HepG2 (cell line): ENCODE measurements around the gene PCBP2. TPM values are rescaled to one million over a fixed set of nuclear protein-coding genes. Genes with fewer than 3 reads are reported as not detected.

Source experiments
- ARNT ChIP-seq: fragments of 450-650 bp; IDR thresholded peaks from 2 replicates; pipeline ENCODE4 v1.6.1; 2017
- FOXA3 ChIP-seq: IDR thresholded peaks from 2 replicates; pipeline ENCODE4 v1.6.1; 2016; ENCODE audit warnings: missing genetic modification reagents, missing compliant biosample characterization
- GABPA ChIP-seq, 2 experiments: IDR thresholded peaks; 2 replicates each; pipeline ENCODE4 v1.6.1; 2011 to 2016; ENCODE audit warnings: low read depth in 2 of 2, low read length in 1 of 2, missing biosample characterization in 1 of 2, missing genetic modification characterization in 1 of 2
- ISX ChIP-seq: sonication (generic); formaldehyde crosslinking; conservative IDR thresholded peaks from 2 replicates; pipeline ENCODE4 v1.5.0; 2020; ENCODE audit warnings: missing genetic modification reagents
- JARID2 ChIP-seq: sonication (generic); formaldehyde crosslinking; IDR thresholded peaks from 2 replicates; pipeline ENCODE4 v1.8.1; 2023; ENCODE audit warnings: missing genetic modification reagents, inconsistent platforms; ENCODE audit not compliant: insufficient replicate concordance
- KDM1A ChIP-seq: IDR thresholded peaks from 2 replicates; pipeline ENCODE4 v1.6.1; 2016; ENCODE audit warnings: missing compliant biosample characterization
- KDM3A ChIP-seq: IDR thresholded peaks from 2 replicates; pipeline ENCODE4 v1.6.1; 2018; ENCODE audit warnings: low read depth, missing compliant biosample characterization
- KDM4B ChIP-seq: sonication (generic); formaldehyde crosslinking; IDR thresholded peaks from 2 replicates; pipeline ENCODE4 v1.4.0; 2020; ENCODE audit warnings: missing genetic modification reagents
- MIXL1 ChIP-seq: IDR thresholded peaks from 2 replicates; pipeline ENCODE4 v1.6.1; 2016
- NFATC3 ChIP-seq: sonication (generic); formaldehyde crosslinking; IDR thresholded peaks from 2 replicates; pipeline ENCODE4 v1.5.1; 2020; ENCODE audit warnings: mild to moderate bottlenecking, missing genetic modification reagents
- PPARG ChIP-seq: conservative IDR thresholded peaks from 2 replicates; pipeline ENCODE4 v1.6.1; 2016; ENCODE audit warnings: missing biosample characterization, missing genetic modification reagents
- SMAD1 ChIP-seq: sonication (generic); formaldehyde crosslinking; IDR thresholded peaks from 2 replicates; pipeline ENCODE4 v1.4.0; 2020; ENCODE audit warnings: missing genetic modification reagents, low read depth, mild to moderate bottlenecking, borderline replicate concordance
- SOX13 ChIP-seq, 3 experiments: fragments of 450-650 bp in 1 of 3; sonication (generic) in 1 of 3; formaldehyde crosslinking in 1 of 3; IDR thresholded peaks in 2 of 3; conservative IDR thresholded peaks in 1 of 3; 2 replicates each; pipeline versions ENCODE4 v1.5.0 to v1.6.1; 2016 to 2020; ENCODE audit warnings: antibody characterized with exemption in 1 of 3, mild to moderate bottlenecking in 1 of 3, missing compliant biosample characterization in 1 of 3, missing genetic modification reagents in 1 of 3, moderate library complexity in 1 of 3
- TBL1XR1 ChIP-seq: fragments of 150-350 bp; IDR thresholded peaks from 2 replicates; pipeline ENCODE4 v1.6.1; 2014; ENCODE audit warnings: borderline replicate concordance, low read length; ENCODE audit not compliant: partially characterized antibody
- TP53 ChIP-seq: sonication (generic); formaldehyde crosslinking; conservative IDR thresholded peaks from 2 replicates; pipeline ENCODE4 v1.4.0; 2020; ENCODE audit warnings: missing genetic modification reagents
- ZFP37 ChIP-seq: sonication (generic); formaldehyde crosslinking; IDR thresholded peaks from 2 replicates; pipeline ENCODE4 v1.4.0; 2020; ENCODE audit warnings: missing genetic modification reagents, borderline replicate concordance
- ZNF121 ChIP-seq: sonication (generic); formaldehyde crosslinking; IDR thresholded peaks from 2 replicates; pipeline ENCODE4 v1.5.0; 2020; ENCODE audit warnings: mild to moderate bottlenecking, missing genetic modification reagents
- ZNF850 ChIP-seq: sonication (generic); formaldehyde crosslinking; conservative IDR thresholded peaks from 2 replicates; pipeline ENCODE4 v1.9.0; 2021; ENCODE audit warnings: mild to moderate bottlenecking, missing genetic modification reagents
- ZNF891 ChIP-seq: sonication (generic); formaldehyde crosslinking; IDR thresholded peaks from 2 replicates; pipeline ENCODE4 v1.5.0; 2020; ENCODE audit warnings: mild to moderate bottlenecking, missing genetic modification reagents
- polyA plus RNA-seq, 8 experiments: library from polyadenylated mRNA; depleted of rRNA in 3 of 8; stranded (reverse) in 7 of 8; unstranded in 1 of 8; fragments of >200 nt; fragmentation: Illumina TruSeq in 4 of 8; extraction: Trizol in 4 of 8; gene quantifications; 2 replicates each; pipeline versions ENCODE4 v1.2.1 to v1.2.3, GENCODE V29; 2011 to 2016; ENCODE audit warnings: low read depth in 4 of 8, missing spikeins in 1 of 8, mixed read lengths in 1 of 8; ENCODE audit not compliant: insufficient read depth in 1 of 8
- total RNA-seq, 5 experiments: library from RNA; depleted of rRNA; stranded (reverse); fragments of >200 nt; fragmentation: Illumina TruSeq; extraction: Trizol; gene quantifications; 2 replicates each; pipeline ENCODE4 v1.2.3, GENCODE V29; 2016; ENCODE audit warnings: low read depth in 1 of 5
- TF ChIP-seq, protein P1 (sequence below): sonication (generic); formaldehyde crosslinking; IDR thresholded peaks from 2 replicates; pipeline ENCODE4 v1.8.1; 2023; ENCODE audit warnings: mild to moderate bottlenecking, moderate library complexity, missing genetic modification reagents
- TF ChIP-seq, protein P2 (sequence below): sonication (generic); formaldehyde crosslinking; IDR thresholded peaks from 2 replicates; pipeline ENCODE4 v1.4.0; 2020; ENCODE audit warnings: missing genetic modification reagents, mild to moderate bottlenecking, borderline replicate concordance
- TF ChIP-seq, protein P3 (sequence below): sonication (generic); formaldehyde crosslinking; IDR thresholded peaks from 2 replicates; pipeline ENCODE4 v1.4.0; 2020; ENCODE audit warnings: mild to moderate bottlenecking, missing genetic modification reagents, borderline replicate concordance

Gene PCBP2
- total and polyA plus RNA-seq, 2 of the 13 experiments (the other 11 are each of a cell fraction or from before 2014, with no cell fraction given): 154 to 345 TPM

DNA sequence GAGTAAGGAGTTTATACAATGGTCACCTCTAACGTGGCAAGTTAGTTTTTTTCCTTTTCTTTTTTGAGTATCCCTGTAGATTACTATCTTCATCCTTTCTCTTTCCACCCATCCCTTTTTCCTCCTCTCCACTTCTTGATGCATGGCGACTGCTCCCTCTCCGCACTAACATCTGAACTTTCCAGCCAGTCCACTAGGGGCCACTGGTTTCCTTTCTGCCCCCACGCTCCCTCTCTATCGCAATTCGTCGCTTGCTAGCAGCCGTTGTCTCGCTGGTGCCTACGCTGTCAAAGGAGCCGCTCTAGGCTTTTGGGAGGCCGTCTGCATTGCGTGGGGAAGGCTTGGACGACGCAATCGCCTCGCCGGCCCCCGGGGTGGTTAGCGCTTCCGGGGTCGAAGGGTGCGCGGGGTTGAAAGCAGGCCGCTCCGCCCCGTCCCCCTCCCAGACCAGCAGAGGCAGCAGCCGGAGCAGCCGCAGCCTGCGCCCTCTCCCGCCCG lies at the start of gene PCBP2 (continued):
- TF ChIP-seq GABPA (IDR thresholded peaks at IDR 0.05; ENCODE audit: low read depth, low read length) (peak; percentile 88), GABPA (CRISPR knock-in tag; IDR thresholded peaks at IDR 0.05; ENCODE audit: low read depth) (peak; percentile 94), KDM4B (CRISPR knock-in tag) (peak; percentile 96), TBL1XR1 (peak; percentile 71), KDM1A (CRISPR knock-in tag) (no peak), MIXL1 (CRISPR knock-in tag) (peak; percentile 59; the same call in 1 of the 2 replicates), KDM3A (peak; percentile 78; the same call in 1 of the 2 replicates), PPARG (CRISPR knock-in tag) (peak; percentile 49), JARID2 (CRISPR knock-in tag) (no peak), ZNF850 (CRISPR knock-in tag) (no peak), SOX13 (IDR thresholded peaks at IDR 0.05) (no peak), SOX13 (CRISPR knock-in tag; conservative IDR thresholded peaks at IDR 0.05 in 1 of 2, IDR thresholded peaks at IDR 0.05 in 1 of 2) (peak in 1 of 2 experiments; percentile 56; a peak in 2 of 4 replicates), TP53 (CRISPR knock-in tag) (0 out of 2 replicates have a peak, but pooled peaks have one; percentile 59), SMAD1 (CRISPR knock-in tag) (no peak), FOXA3 (CRISPR knock-in tag) (peak; percentile 79), ISX (CRISPR knock-in tag) (no peak), ZNF121 (no peak), NFATC3 (0 out of 2 replicates have a peak, but pooled peaks have one; percentile 54), ZFP37 (0 out of 2 replicates have a peak, but pooled peaks have one; percentile 52), ARNT (no peak), ZNF891 (no peak)
- TF ChIP-seq, protein P1, sequence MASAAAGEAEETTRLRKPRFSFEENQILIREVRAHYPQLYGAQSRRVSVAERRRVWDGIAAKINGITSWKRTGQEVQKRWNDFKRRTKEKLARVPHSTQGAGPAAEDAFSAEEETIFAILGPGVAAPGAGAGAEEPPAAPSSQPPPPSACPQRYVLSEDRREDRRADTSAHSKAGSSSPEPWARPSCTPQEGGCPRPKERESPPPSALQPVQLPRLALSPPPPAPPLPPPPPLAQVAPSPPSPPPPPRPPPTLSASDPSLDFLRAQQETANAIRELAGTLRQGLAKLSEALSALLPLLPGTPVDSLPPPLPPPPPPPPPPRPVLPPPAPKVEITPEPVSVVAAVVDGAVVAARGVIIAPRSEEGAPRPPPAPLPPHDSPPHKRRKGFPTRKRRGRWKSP: peak; percentile 80
- TF ChIP-seq, protein P2, sequence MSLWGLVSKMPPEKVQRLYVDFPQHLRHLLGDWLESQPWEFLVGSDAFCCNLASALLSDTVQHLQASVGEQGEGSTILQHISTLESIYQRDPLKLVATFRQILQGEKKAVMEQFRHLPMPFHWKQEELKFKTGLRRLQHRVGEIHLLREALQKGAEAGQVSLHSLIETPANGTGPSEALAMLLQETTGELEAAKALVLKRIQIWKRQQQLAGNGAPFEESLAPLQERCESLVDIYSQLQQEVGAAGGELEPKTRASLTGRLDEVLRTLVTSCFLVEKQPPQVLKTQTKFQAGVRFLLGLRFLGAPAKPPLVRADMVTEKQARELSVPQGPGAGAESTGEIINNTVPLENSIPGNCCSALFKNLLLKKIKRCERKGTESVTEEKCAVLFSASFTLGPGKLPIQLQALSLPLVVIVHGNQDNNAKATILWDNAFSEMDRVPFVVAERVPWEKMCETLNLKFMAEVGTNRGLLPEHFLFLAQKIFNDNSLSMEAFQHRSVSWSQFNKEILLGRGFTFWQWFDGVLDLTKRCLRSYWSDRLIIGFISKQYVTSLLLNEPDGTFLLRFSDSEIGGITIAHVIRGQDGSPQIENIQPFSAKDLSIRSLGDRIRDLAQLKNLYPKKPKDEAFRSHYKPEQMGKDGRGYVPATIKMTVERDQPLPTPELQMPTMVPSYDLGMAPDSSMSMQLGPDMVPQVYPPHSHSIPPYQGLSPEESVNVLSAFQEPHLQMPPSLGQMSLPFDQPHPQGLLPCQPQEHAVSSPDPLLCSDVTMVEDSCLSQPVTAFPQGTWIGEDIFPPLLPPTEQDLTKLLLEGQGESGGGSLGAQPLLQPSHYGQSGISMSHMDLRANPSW (CRISPR knock-in tag): no peak
- TF ChIP-seq, protein P3, sequence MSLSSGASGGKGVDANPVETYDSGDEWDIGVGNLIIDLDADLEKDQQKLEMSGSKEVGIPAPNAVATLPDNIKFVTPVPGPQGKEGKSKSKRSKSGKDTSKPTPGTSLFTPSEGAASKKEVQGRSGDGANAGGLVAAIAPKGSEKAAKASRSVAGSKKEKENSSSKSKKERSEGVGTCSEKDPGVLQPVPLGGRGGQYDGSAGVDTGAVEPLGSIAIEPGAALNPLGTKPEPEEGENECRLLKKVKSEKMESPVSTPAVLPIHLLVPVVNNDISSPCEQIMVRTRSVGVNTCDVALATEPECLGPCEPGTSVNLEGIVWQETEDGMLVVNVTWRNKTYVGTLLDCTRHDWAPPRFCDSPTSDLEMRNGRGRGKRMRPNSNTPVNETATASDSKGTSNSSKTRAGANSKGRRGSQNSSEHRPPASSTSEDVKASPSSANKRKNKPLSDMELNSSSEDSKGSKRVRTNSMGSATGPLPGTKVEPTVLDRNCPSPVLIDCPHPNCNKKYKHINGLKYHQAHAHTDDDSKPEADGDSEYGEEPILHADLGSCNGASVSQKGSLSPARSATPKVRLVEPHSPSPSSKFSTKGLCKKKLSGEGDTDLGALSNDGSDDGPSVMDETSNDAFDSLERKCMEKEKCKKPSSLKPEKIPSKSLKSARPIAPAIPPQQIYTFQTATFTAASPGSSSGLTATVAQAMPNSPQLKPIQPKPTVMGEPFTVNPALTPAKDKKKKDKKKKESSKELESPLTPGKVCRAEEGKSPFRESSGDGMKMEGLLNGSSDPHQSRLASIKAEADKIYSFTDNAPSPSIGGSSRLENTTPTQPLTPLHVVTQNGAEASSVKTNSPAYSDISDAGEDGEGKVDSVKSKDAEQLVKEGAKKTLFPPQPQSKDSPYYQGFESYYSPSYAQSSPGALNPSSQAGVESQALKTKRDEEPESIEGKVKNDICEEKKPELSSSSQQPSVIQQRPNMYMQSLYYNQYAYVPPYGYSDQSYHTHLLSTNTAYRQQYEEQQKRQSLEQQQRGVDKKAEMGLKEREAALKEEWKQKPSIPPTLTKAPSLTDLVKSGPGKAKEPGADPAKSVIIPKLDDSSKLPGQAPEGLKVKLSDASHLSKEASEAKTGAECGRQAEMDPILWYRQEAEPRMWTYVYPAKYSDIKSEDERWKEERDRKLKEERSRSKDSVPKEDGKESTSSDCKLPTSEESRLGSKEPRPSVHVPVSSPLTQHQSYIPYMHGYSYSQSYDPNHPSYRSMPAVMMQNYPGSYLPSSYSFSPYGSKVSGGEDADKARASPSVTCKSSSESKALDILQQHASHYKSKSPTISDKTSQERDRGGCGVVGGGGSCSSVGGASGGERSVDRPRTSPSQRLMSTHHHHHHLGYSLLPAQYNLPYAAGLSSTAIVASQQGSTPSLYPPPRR (CRISPR knock-in tag): no peak
